Activated T-cell treated with anti-CD3 and anti-CD28 coated beads, Interleukin-2, amount 50 U/mL, for 72 hours (primary cell): ENCODE results near the gene TCEA2. TPM values are rescaled to one million over a fixed set of nuclear protein-coding genes. Genes with fewer than 3 reads are reported as not detected.
"Not testable (repeated sequence)": the region's sequence is repeated elsewhere in the genome, so short reads cannot be mapped to it uniquely, and the experiment has no call there.

Experiments
- ATAC-seq, 2 donors: fragments of 150-1000 bp; cut with Tn5 transposase; replicated peaks in 1 of 2; 2 replicates each; pipeline ENCODE4 v1.10.0; 2021; ENCODE audit warnings: moderate library complexity in 2 of 2, mild to moderate bottlenecking in 1 of 2
- DNase-seq, 2 donors: peaks; one replicate each; pipeline ENCODE4 v3.0.0; 2021 to 2022; ENCODE audit warnings: mixed read lengths in 1 of 2
- H3K27ac Mint-ChIP-seq: one replicate; pipeline ENCODE4 v1.8.0; 2022; ENCODE audit warnings: mild to moderate bottlenecking, moderate library complexity, mixed read lengths
- H3K27me3 Mint-ChIP-seq: one replicate; pipeline ENCODE4 v1.8.0; 2022; ENCODE audit warnings: low read depth, mixed read lengths
- H3K36me3 Mint-ChIP-seq, 2 donors: one replicate each; pipeline ENCODE4 v1.8.0; 2022; ENCODE audit warnings: mixed read lengths in 2 of 2, mild to moderate bottlenecking in 1 of 2; ENCODE audit not compliant: insufficient read depth in 2 of 2
- H3K4me1 Mint-ChIP-seq: one replicate; pipeline ENCODE4 v1.8.0; 2022; ENCODE audit warnings: low read depth, mixed read lengths
- H3K4me3 Mint-ChIP-seq, 2 donors: one replicate each; pipeline ENCODE4 v1.8.0; 2022; ENCODE audit warnings: mild to moderate bottlenecking in 2 of 2, mixed read lengths in 2 of 2, moderate library complexity in 2 of 2
- H3K9me3 Mint-ChIP-seq, 2 donors: one replicate each; pipeline ENCODE4 v1.8.0; 2022; ENCODE audit warnings: mixed read lengths in 2 of 2
- total RNA-seq, 2 donors: library from RNA; stranded (reverse); gene quantifications; one replicate each; pipeline ENCODE4 v1.2.3, GENCODE V29; 2022

TCEA2 gene
- total RNA-seq, 2 donors from 2014 or later = 55.5 to 61.6 TPM

- no peak for ATAC-seq
- no peak for DNase-seq
- peak overlapping the region; percentile 87 to 91 for H3K4me3 Mint-ChIP-seq
- H3K27ac Mint-ChIP-seq = no peak overlapping the region
- peaks cover 24% of the 10 kb centered on the region for H3K4me1 Mint-ChIP-seq
- H3K36me3 Mint-ChIP-seq = peaks cover 0 to 1% of the 10 kb centered on the region in 2 donors
- peaks cover 2% of the 10 kb centered on the region in 2 donors for H3K9me3 Mint-ChIP-seq
- H3K27me3 Mint-ChIP-seq = peaks cover 6% of the 10 kb centered on the region
Measured at GRCh38 chr20:64084685-64085152, 21.7 kb downstream of the TCEA2 start.

GRCh38 chr20:64086801-64087200 lies 23.8 kb downstream of the TCEA2 start:
- no peak for ATAC-seq
- H3K4me3 Mint-ChIP-seq = no peak overlapping the region
- H3K36me3 Mint-ChIP-seq = peaks cover 0 to 1% of the 10 kb centered on the region in 2 donors
- peaks cover 2% of the 10 kb centered on the region in 2 donors for H3K9me3 Mint-ChIP-seq
- H3K27me3 Mint-ChIP-seq = peaks cover 6% of the 10 kb centered on the region
- H3K4me1 Mint-ChIP-seq = peaks cover 21% of the 10 kb centered on the region
- no peak for DNase-seq
- no peak overlapping the region for H3K27ac Mint-ChIP-seq

GRCh38 chr20:64087226-64087825 lies 24.3 kb downstream of the TCEA2 start:
- H3K36me3 Mint-ChIP-seq, DNase-seq, H3K27me3 Mint-ChIP-seq, H3K4me3 Mint-ChIP-seq, H3K27ac Mint-ChIP-seq, ATAC-seq, H3K9me3 Mint-ChIP-seq: not testable (repeated sequence)
- peaks cover 15% of the 10 kb centered on the region for H3K4me1 Mint-ChIP-seq

GRCh38 chr20:64088586-64088985 lies 25.6 kb downstream of the TCEA2 start:
- ATAC-seq, H3K4me3 Mint-ChIP-seq, H3K9me3 Mint-ChIP-seq, DNase-seq, H3K4me1 Mint-ChIP-seq, H3K27me3 Mint-ChIP-seq, H3K27ac Mint-ChIP-seq, H3K36me3 Mint-ChIP-seq: not testable (repeated sequence)

- no peaks in the 10 kb centered on the region for H3K27me3 Mint-ChIP-seq
- H3K36me3 Mint-ChIP-seq = peaks cover 0 to 1% of the 10 kb centered on the region in 2 donors
- no peak overlapping the region for H3K4me3 Mint-ChIP-seq
Measured at GRCh38 chr20:64090165-64090564, 27.2 kb downstream of the TCEA2 start.

GRCh38 chr20:64091340-64091739 lies 28.3 kb downstream of the TCEA2 start:
- H3K4me3 Mint-ChIP-seq = no peak overlapping the region
- DNase-seq = no peak
- no peak for ATAC-seq
- H3K4me1 Mint-ChIP-seq = no peaks in the 10 kb centered on the region
- H3K9me3 Mint-ChIP-seq = peaks cover 2% of the 10 kb centered on the region in 2 donors
- H3K27ac Mint-ChIP-seq = no peak overlapping the region
- peaks cover 0 to 1% of the 10 kb centered on the region in 2 donors for H3K36me3 Mint-ChIP-seq
- no peaks in the 10 kb centered on the region for H3K27me3 Mint-ChIP-seq

More at GRCh38 chr20:64090165-64090564, 27.2 kb downstream of the TCEA2 start:
- peaks cover 2% of the 10 kb centered on the region in 2 donors for H3K9me3 Mint-ChIP-seq
- no peak for DNase-seq
- no peak for ATAC-seq
- H3K4me1 Mint-ChIP-seq = no peaks in the 10 kb centered on the region
- no peak overlapping the region for H3K27ac Mint-ChIP-seq

- Mint-ChIP-seq H3K9me3 (peaks cover 2 to 5% of the 10 kb centered on the region in 2 donors), H3K4me1 (no peaks in the 10 kb centered on the region), H3K4me3 (no peak overlapping the region), H3K36me3 (peaks cover under 1 to 5% of the 10 kb centered on the region in 2 donors), H3K27ac (no peak overlapping the region), H3K27me3 (no peaks in the 10 kb centered on the region)
- DNase-seq (no peak), ATAC-seq (no peak)
Measured at GRCh38 chr20:64091770-64092169, 28.8 kb downstream of the TCEA2 start.

GRCh38 chr20:64092258-64093012 lies 29.4 kb downstream of the TCEA2 start:
- H3K9me3 Mint-ChIP-seq = peaks cover 4 to 7% of the 10 kb centered on the region in 2 donors
- ATAC-seq (no peak), DNase-seq (no peak)
- no peaks in the 10 kb centered on the region for H3K4me1 Mint-ChIP-seq
- no peak overlapping the region for H3K27ac Mint-ChIP-seq
- H3K4me3 Mint-ChIP-seq = no peak overlapping the region
- H3K27me3 Mint-ChIP-seq = no peaks in the 10 kb centered on the region
- H3K36me3 Mint-ChIP-seq = peaks cover 2 to 6% of the 10 kb centered on the region in 2 donors

- Mint-ChIP-seq H3K27me3 (no peaks in the 10 kb centered on the region), H3K4me1 (no peaks in the 10 kb centered on the region), H3K9me3 (peaks cover 4 to 5% of the 10 kb centered on the region in 2 donors), H3K27ac (no peak overlapping the region), H3K4me3 (no peak overlapping the region), H3K36me3 (peaks cover 2 to 5% of the 10 kb centered on the region in 2 donors)
- no peak for ATAC-seq
- DNase-seq = no peak
Measured at GRCh38 chr20:64093013-64093503, 30.1 kb downstream of the TCEA2 start.

- Mint-ChIP-seq H3K4me1 (peaks cover 5% of the 10 kb centered on the region), H3K27me3 (no peaks in the 10 kb centered on the region), H3K27ac (no peak overlapping the region), H3K4me3 (no peak overlapping the region), H3K36me3 (peaks cover 2 to 5% of the 10 kb centered on the region in 2 donors), H3K9me3 (peaks cover 4 to 5% of the 10 kb centered on the region in 2 donors)
- no peak for DNase-seq
- ATAC-seq = no peak
Measured at GRCh38 chr20:64095455-64095854, 32.5 kb downstream of the TCEA2 start.

GRCh38 chr20:64095927-64096326 lies 32.9 kb downstream of the TCEA2 start:
- Mint-ChIP-seq H3K27ac (no peak overlapping the region), H3K4me1 (peaks cover 9% of the 10 kb centered on the region)

GRCh38 chr20:64096535-64096934 lies 33.5 kb downstream of the TCEA2 start:
- no peak for ATAC-seq
- H3K27me3 Mint-ChIP-seq = peaks cover 7% of the 10 kb centered on the region
- H3K9me3 Mint-ChIP-seq = peaks cover 4 to 5% of the 10 kb centered on the region in 2 donors
- peaks cover 2 to 5% of the 10 kb centered on the region in 2 donors for H3K36me3 Mint-ChIP-seq
- DNase-seq = no peak
- peaks cover 16% of the 10 kb centered on the region for H3K4me1 Mint-ChIP-seq
- H3K27ac Mint-ChIP-seq = no peak overlapping the region
- H3K4me3 Mint-ChIP-seq = no peak overlapping the region

More at GRCh38 chr20:64095927-64096326, 32.9 kb downstream of the TCEA2 start:
- H3K27me3 Mint-ChIP-seq = peaks cover 1% of the 10 kb centered on the region
- no peak for DNase-seq
- peaks cover 2 to 5% of the 10 kb centered on the region in 2 donors for H3K36me3 Mint-ChIP-seq
- peak in 1 of 2 donors; percentile 53 for ATAC-seq
- H3K4me3 Mint-ChIP-seq = no peak overlapping the region
- H3K9me3 Mint-ChIP-seq = peaks cover 4 to 5% of the 10 kb centered on the region in 2 donors

GRCh38 chr20:64098471-64099013 lies 35.5 kb downstream of the TCEA2 start:
- Mint-ChIP-seq H3K36me3 (peaks cover 2 to 5% of the 10 kb centered on the region in 2 donors), H3K27me3 (peaks cover 19% of the 10 kb centered on the region), H3K4me1 (peaks cover 20% of the 10 kb centered on the region), H3K4me3 (no peak overlapping the region), H3K9me3 (peaks cover 4 to 5% of the 10 kb centered on the region in 2 donors), H3K27ac (no peak overlapping the region)
- ATAC-seq = no peak
- DNase-seq = no peak
